HG03064 (cell line): Measurements from ENCODE around the gene XRCC2.
"Not testable (repeated sequence)": the region's sequence is repeated elsewhere in the genome, so short reads cannot be mapped to it uniquely, and the experiment has no call there.

Experiments
- ATAC-seq: cut with Tn5 transposase; IDR thresholded peaks from one replicate; pipeline ENCODE4 v1.9.1; 2021; ENCODE audit warnings: low read depth; ENCODE audit not compliant: unreplicated experiment

XRCC2 gene

GRCh38 chr7:152666078-152666477, 9.9 kb downstream of the XRCC2 start:
- ATAC-seq: no peak

GRCh38 chr7:152664636-152665035, 11.3 kb downstream of the XRCC2 start:
- ATAC-seq: no peak

GRCh38 chr7:152663931-152664330, 12.0 kb downstream of the XRCC2 start:
- no peak for ATAC-seq

GRCh38 chr7:152663148-152663740, 12.7 kb downstream of the XRCC2 start:
- no peak for ATAC-seq

- ATAC-seq: no peak
These were observed 14.5 kb downstream of the XRCC2 start for GRCh38 chr7:152661479-152661878.

- ATAC-seq: no peak
These were observed 15.9 kb downstream of the XRCC2 start for GRCh38 chr7:152660021-152660420.

- ATAC-seq: no peak
These were observed 21.0 kb downstream of the XRCC2 start for GRCh38 chr7:152654971-152655370.

GRCh38 chr7:152649220-152649619, 26.7 kb downstream of the XRCC2 start:
- ATAC-seq: no peak

- no peak for ATAC-seq
These were observed 28.9 kb downstream of the XRCC2 start for GRCh38 chr7:152647009-152647408.

GRCh38 chr7:152646579-152646978, 29.4 kb downstream of the XRCC2 start:
- ATAC-seq: not testable (repeated sequence)

GRCh38 chr7:152643979-152644559, 31.9 kb downstream of the XRCC2 start:
- ATAC-seq: no peak

- ATAC-seq: no peak
These were observed 34.6 kb downstream of the XRCC2 start for GRCh38 chr7:152641384-152641783.

GRCh38 chr7:152640829-152641228, 35.1 kb downstream of the XRCC2 start:
- no peak for ATAC-seq

GRCh38 chr7:152637920-152638580, 37.9 kb downstream of the XRCC2 start:
- ATAC-seq: no peak

GRCh38 chr7:152637161-152637560, 38.8 kb downstream of the XRCC2 start:
- ATAC-seq: no peak

- ATAC-seq: no peak
These were observed 39.5 kb downstream of the XRCC2 start for GRCh38 chr7:152636441-152636840.

- no peak for ATAC-seq
These were observed 42.4 kb downstream of the XRCC2 start for GRCh38 chr7:152633504-152633903.

GRCh38 chr7:152633072-152633471, 42.9 kb downstream of the XRCC2 start:
- ATAC-seq: no peak

- ATAC-seq: not testable (repeated sequence)
These were observed 47.2 kb downstream of the XRCC2 start for GRCh38 chr7:152628772-152629171.

GRCh38 chr7:152624228-152624627, 51.7 kb downstream of the XRCC2 start:
- ATAC-seq: no peak

GRCh38 chr7:152621426-152621825, 54.5 kb downstream of the XRCC2 start:
- no peak for ATAC-seq
